Retinal pigment epithelial cell (primary cell): Measurements from ENCODE around the gene EPHB2.

ENCODE experiments used
- DNase-seq: peaks from one replicate; pipeline ENCODE4 v3.0.0-alpha.2; 2010; ENCODE audit warnings: low read depth
- H3K4me3 ChIP-seq: 2 replicates; pipeline ENCODE4 v1.5.1; 2011; ENCODE audit warnings: mild to moderate bottlenecking, low read length, control low read depth, moderate library complexity
- CTCF ChIP-seq: conservative IDR thresholded peaks from 2 replicates; pipeline ENCODE4 v1.5.1; 2011; ENCODE audit warnings: low read depth, low read length, control low read depth, inconsistent platforms

EPHB2 gene

GRCh38 chr1:22691031-22691753, 19.4 kb upstream of the EPHB2 start:
- no peak overlapping the region for H3K4me3 ChIP-seq
- TF ChIP-seq CTCF, result no peak
- DNase-seq, result no peak

DNA sequence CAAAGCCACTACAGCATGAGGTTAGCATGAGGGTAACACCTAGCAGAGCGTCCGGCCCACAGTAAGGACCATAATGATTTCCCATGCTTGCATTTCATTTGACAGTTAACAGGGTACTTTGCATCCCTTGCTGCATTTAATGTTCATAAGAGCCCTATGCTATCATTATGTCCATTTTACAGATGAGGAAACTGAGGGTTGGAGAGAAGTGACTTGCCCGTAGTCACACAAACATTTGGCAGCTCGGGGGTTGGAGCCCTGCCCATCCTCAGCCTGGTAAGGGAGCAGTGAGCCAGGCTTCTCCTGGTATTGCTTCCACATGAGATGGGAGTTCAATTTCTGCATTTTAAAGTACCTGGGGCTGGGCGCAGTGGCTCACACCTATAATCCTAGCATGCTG, 16.5 kb upstream of the EPHB2 start:
- TF ChIP-seq CTCF, result no peak
- no peak for DNase-seq
- no peak overlapping the region for H3K4me3 ChIP-seq

GRCh38 chr1:22696610-22697009, 14.0 kb upstream of the EPHB2 start:
- DNase-seq, result no peak
- no peak overlapping the region for H3K4me3 ChIP-seq
- TF ChIP-seq CTCF, result no peak

DNA sequence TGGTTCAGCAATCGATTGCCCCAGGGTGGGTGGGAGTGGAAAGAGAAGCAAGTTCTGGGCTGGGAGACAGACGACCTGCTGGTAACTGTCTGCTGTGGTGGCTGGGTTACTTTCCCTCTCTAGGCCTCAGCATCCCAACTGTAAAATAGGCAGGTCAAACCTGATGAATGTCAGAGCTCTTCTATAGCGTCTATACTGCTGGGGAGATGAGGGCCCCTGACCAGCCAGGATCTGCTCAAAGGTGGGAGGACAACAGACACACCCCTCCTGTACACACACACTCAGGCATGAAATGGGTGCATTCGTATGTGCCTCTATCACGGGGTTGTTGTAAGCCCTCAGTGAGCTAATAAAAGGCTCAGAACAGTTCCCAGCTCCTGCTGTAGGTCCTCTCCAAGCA, 12.7 kb upstream of the EPHB2 start:
- DNase-seq, result no peak
- no peak overlapping the region for H3K4me3 ChIP-seq
- no peak for TF ChIP-seq CTCF

DNA sequence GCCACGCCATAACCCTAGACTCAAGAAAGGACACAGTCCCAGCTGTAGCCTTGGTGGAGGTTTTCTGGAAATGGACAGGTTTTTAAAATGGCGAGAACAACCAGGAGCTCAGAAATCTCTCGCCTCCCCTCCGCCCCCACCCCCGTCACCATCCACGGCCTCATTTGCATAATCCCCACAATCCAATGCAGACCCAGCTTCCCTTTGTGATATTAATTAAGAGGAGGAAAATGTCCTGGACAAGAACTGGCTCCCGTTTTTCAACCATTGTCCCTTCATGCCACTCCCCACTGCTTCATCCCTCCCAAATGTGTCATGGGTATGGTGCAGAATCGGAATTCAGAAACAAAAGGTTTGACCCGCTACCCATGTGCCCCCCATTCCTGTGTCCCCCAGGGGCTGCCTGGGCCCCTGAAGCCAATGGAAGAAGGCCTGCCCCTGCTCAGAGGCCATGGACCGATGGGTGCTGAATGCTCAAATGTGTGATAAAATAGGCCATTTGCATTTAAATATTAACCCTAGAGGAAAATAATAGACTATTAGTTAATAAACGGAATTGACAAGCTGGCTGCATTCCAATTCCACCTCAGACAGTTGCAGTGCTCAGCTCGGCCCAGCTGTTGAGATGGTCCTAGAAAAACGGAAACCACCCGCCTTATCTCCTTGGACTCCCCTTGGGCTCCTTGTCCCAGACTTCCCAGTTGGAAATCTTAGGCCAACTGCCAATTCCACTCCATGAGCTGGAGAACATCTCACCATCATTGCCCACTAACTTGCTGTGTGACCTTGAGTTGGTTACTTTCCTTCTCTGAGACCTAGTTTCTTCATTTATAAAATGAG, 10.7 kb upstream of the EPHB2 start:
- no peak overlapping the region for H3K4me3 ChIP-seq
- TF ChIP-seq CTCF, result no peak
- no peak for DNase-seq

DNA sequence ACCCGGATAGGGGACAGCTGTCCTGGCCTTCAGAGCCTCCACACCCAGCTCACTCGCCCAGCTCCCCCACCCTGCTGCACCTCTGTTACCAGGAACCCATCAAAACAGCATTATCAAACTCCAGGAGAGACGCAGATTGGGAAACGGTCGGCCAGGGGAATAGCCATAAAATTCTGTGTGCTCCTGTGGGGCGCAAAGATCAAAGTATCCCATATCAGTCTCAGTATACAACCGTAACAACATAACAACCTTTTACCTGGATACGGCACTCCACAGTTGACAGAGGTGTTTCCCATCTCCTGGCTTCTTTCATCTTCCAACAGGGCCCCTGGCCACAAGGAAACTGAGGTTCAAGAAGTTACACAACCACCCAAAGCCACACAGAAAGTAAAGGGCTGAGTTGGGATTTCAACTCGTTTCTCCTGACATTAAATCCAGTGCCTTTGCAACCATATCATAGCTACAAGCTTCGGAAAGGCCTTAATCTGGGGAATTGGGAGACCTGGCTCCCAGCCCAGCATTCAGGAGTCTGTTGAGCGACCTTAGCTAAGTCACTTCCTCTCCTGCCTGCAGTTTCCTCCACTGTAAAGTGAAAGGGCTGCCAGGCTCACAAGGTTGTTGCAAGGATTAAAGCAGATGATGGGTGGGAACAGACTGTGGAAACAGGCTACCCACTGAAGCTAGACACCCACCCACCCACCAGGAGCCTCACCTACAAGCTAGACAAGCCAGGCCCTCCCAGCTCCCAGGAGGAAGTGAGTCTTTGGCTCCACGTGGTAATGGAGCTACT, 8.1 kb upstream of the EPHB2 start:
- DNase-seq, result no peak
- no peak overlapping the region for H3K4me3 ChIP-seq
- TF ChIP-seq CTCF, result no peak
